GM19455 (cell line): ENCODE measurements around the gene USP49.
"Not testable (repeated sequence)": the region's sequence is repeated elsewhere in the genome, so short reads cannot be mapped to it uniquely, and the experiment has no call there.

ENCODE experiments used
- ATAC-seq: cut with Tn5 transposase; IDR thresholded peaks from one replicate; pipeline ENCODE4 v1.9.1; 2021; ENCODE audit not compliant: unreplicated experiment

USP49 gene

DNA sequence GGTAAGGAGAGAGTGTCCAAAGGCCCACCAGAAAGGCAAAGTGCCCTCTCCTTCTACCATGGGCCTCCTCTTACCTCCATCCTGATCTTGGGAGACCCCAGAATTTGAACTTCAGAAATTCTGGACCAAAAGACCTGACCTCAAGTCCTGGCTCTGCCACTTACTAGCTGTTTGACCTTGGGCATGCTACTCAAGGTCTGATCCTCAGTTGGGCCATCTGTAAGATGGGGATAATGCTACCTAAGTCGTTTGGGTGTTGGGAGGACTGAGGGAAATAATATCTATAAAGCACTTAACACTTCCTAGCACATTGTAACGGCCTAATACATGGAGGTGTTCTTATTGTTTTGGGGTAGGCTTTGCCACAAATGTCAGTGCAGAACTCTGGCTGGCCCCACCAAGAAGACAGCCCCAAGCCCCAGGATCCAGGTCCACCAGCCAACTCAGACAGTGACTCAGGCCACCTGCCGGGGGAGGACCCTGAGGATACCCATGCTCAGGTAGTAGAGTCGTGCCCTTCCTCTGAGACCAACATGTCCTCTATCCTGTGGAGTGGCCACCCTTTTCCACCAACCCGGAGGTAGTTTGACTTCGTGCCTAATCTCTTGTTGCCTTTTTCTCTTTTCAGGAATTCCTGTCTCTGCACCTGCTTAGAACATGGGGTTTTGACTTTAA is 111.9 kb downstream of the USP49 start:
- ATAC-seq = no peak

DNA sequence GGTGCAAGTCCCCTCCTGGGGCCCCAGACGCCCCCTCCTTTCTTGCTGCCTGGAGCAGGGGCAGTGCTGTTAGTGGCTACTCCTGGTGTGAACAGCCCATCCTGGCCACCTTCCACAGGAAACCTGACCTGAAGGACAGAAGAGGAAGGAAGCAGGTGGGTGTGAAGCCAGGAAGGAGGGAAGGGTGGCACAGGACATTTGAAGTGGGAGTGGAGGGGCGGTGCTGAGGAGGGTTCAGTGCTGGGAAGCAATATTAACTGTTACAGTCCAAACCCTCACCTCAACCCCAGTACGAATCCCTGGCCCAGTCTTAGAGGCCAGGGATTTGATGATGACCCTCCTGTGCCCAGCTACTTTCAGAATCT is 113.8 kb downstream of the USP49 start:
- no peak for ATAC-seq

DNA sequence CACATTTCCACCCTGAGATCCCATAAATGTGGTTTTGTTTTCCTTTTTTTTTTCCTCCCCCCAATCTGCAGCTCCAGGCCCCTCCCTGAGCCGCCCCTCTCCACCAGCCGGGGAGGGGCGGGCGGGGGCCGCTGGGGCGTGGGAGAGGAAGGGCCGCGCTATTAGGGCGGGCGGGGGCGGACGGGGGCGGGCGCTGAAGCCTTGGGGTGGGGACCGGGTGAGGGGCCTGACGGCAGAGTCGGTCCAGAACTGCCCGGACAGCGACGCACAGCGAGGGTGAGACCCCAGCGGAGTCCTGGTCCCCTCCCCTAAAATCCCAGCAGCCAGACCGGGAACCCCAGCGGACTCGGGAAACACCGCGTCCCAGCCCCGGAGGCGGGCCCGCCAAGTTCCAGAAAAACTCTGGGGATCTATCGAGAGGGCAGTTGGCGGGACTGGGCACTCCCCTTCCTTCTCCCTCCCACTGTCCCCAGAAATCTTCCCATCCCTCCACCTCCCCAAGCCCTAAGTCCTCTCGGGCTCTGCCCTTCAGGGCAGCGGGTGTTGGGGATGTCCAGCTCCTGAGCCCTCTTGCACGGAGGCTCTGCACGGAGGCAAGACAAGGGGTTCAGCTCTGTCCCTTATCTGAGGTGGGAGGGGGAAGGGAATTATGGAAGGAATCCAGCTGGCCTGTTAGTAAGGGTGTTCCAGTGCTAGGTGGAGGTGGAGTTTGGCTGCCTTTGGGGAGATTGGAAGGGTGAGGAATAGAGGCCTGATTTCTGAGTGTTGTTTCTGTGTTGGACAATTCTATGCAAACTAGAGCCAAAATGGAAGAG is 114.4 kb downstream of the USP49 start, which contains the start of gene PRICKLE4:
Gene PRICKLE4, plus strand, starts transcription at position 232 of the 815 bp plus-strand sequence. CDS start 2,692 bp downstream, outside the sequence.
- no peak for ATAC-seq

DNA sequence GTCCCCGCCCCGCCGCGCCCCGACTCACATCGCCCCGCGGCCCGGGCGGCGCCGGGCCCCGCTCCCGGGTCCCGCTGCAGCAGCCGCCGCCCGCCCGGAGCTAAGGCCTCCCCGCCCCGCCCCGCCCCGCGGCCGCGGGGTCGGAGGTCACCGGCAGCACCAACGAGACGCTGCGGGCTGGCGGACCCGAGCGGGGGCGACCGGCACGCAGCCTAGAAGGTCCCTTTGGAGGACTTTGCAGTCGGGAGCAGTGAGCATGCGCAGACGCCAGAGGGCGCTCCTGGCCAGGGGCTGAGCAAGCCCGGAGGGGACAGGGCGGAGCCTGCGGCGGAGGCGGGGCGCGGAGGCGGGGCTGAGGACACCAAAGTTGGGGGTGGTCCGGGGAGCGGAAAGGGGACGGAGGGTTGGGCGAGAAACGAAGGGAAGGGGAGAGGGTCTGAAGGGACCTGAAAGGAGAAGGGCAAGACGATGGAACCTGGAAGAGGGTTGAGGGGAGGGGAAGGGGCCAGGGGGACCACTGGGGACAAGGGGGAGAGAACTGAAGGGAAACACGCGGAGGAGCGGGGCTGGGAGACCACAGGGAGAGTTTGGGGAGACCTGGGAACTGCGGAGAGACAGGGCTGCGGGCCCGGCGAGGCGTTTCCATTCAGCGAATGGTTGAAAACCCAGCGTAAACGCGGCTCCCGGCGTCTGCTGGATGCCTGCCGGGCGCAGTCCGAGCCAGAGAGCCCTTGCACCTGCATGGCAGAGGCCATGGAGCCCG is 115.2 kb downstream of the USP49 start, which contains the start of gene FRS3:
Gene FRS3, minus strand, starts transcription at position 113 of the 763 bp plus-strand sequence. CDS start 2,913 bp downstream, outside the sequence.
- peak; percentile 96 for ATAC-seq

DNA sequence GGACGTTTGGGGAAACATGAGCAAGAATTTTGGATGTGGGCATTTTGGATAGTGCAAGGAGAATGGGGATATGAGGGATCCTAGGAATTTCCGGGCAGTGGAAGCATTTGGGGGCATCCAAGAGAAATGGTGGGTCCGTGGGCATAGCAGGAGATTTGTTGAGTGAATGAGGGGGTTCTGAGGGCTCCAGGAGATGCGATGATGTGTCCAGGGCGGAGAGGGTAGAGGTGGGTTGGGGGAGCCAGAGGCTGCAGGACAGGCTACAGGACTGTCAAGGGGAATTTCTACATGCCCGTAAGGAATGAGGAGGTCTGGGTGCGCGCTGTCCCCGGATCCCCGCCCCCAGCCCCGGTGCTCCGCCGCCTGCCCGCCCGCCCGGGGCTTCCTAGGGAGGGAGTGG is 115.8 kb downstream of the USP49 start:
- peak; percentile 5 for ATAC-seq

DNA sequence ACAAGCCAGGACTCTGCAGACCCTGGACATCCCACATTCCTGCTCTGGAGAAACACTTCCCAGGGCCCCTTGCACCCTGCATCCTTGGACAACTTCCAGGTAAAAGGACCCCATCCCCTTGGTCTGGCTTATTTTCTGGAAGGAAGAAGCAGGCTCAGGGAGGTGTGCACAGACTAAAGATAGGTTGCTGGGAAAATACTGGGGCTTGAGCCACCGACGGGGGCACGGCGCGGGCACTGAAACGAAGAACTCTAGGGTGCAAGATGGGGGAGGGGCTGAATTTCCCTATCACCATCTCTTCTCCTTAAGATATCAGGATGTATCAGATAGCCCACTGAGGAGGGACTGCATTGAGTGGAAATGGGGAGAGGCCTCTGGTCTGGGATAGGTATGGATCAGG is 116.3 kb downstream of the USP49 start:
- no peak for ATAC-seq

DNA sequence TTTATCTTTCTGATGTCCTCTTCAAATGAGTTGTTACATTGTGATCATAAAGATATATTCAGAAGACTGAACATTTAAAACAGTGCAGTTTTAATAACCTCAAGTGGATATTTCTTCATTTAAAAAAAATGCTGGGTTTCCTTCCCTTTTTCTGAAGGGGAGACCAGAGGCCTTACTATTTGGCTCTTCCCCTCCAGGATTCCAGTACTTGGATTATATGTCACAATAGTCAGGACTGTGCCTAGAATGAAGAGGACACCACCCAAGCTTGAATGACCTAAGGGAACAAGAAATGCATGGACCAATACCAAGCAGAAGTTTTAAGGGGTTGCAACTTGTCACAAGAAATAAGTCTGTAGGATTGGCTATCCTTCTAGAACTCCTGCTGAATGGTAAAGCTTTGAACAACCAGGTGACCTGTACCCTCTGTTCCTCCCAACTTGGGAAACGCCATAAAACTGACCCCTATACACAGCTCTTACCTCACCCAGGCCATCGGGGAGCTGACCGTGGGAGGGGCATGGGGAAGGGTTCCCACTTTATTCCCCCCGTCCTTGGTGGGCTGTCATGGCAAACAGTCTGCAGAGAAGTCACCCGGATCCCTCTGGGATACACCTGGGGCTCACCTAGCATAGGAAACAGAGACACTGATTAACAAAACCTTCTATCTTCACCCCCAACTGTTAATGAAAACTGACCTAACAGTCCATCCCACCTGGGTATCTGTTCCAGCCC is 117.5 kb downstream of the USP49 start:
- ATAC-seq = no peak

DNA sequence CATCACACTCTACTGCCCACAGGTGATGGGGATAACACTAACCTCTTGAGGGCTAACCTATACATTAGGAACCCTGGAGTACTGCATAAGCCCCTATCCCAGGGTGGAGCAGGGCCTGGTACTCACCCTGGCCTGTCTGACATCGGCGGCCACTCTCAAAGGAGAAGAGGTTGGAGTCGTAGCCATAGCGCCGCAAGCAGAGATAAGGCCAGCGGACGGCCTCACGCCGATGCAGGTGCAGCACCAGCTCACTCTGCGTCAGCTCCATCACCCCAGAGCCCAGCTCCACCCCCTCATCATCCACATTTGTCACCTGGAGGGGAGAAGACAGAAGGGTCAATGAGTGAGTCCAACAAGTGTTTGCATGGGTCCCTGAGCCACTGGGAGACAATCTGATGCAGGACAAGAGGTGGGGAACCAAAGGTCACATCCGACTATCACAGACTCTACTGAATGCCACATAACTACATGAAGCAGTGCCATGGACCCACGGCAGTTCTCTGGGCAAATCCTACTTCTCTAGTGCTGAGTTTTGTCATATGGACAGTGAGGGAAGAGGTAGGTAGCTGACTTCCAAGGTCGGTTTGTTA is 119.8 kb downstream of the USP49 start:
- ATAC-seq = no peak

DNA sequence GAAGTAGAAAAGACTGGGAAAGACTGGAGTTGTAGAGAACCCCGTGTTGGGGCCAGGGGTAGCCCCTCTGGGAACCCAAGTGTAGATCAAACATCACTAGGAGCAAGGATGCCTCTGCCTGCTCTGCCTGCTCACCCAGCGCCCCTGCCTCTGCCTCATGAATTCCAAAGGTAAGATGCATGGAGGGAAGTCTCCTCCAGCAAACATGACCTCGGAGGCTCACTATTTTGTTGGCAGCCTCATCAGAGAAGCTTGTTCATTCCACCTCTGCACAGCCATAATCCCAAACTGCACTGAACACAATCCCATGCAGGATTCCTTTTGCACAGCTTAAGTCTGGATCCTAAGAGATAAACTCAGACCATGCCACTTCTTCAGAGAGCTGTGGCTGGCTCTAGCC is 120.3 kb downstream of the USP49 start:
- ATAC-seq = no peak

DNA sequence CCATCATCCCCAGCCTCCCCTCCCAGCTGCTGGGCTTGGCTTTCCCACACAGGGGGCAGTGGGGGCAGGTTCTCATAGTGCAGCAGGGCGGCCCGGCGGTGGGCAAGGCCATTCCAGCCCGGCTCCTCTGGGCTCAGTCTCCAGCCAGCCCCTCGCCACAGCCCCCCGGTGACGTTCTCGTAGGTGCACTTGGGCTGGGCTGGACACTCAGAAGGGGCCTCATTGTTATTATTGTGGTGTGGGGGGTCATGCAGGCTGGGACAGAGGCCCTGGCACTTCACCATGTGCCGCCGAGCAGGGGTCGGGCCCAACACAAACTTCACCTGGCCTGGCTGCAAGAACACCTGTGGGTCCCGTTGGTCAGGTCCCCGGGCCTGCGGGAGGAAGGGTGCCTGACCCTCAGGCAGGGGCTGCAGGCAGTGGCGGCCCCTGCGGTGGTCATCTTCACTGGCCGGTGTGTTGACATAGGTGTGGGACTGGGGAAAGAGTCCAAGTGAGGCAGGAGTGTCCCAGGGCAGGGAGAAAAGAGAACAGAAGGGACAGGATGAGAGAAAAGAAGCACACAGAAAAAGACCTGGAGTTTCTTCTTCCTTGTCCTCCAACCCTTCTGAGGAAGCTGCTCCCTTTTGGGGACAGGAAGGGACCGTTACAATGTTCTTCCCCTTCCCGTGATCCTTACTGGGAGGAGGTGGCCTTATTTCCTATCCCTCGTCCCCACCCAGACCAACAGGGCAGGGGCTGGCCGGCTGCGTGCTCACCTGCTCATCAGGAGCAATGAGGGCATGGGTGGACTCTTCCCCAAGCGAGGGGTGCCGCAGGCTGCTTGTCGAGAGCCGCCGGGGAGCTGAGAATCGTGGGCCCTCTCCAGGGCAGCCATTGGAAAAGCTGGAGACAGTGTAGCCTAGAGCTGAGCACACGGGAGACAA is 123.9 kb downstream of the USP49 start:
- no peak for ATAC-seq

DNA sequence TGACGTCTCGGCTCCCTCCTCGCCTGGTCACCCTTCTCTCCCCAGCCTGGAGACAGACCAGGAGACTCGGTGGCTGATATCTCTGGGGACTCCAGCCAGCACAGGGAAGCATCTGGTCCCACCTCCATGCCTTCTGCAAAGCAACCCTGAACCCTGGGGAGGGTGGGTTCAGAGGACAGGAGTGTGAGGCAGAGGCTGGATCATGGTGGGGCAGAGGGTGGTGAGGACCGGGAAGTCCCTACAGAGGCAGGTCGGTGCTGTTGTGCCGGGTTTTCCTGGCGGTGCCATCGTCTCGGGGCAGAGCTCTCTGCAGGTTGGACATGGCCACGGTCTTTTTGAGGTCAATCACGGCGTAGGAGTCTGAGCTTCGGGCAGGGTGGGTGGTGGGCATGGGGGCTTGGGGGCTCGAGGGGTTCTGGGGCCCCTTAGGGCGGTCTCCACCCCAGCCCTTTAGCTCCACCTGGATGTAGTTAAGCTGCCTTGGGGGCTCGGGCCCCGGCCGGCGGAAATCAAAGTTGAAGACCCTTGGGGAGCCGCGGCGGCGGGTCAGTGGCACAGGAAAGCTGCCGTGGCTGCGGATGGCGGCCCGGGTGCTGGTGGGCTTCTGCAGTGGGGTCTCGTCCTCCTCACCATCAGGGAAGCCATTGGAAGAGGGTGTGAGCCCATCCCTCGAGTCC is 124.7 kb downstream of the USP49 start:
- no peak for ATAC-seq

DNA sequence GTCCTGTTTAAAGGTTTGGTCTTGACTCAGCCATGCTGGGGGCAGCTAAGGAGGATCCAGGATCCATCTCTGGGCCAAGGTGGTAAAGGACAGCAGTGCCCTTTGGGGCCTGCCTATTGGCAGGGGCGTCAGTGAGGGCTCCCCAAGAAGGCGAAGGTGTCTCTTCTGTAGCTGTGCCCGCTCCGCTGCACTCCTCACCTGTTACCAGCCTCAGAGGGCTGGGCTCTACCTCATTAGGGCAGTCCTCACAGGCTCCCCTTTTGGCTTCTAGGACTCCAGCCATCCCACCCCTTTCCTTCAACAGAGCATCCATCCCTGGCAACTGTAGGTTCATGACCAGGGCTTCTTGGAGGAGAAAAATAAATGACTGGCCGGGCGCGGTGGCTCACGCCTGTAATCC is 125.8 kb downstream of the USP49 start:
- ATAC-seq = no peak

DNA sequence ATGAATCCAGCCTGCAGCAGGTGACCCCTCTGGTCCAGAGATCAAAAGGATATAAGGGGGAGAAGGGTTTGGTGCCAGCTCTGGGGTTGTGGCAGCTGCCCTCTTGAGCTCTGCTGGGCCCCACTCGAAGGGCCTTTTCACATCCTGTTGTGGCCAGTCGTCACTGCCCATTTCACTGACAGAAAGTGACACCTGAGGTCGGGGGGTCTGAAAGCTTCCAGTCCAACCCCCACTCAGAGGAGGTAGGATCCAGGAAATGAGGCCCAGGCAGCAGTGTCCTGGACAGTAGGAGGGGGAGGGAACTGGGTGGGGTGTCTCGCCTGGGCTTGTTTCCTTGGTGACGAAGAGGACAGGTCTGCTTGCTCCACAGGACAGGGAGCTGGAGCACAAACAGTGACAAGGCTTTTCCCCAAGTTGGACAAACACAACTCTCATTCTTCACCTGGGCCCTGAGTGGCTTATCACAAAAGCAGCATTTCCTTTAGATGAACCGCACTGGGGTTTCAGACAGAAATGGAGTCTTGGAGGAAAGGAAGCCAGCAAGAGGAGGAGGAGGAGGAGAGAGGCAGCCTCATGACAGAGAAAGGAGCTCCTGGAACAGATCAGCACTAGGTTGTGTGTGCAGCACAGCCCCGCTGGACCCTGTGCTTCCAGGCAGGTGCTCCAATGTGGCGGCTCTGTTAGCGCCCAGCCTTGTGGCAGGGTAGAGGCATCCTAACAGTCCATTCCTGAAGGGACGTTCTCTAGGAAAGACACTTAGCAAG is 126.4 kb downstream of the USP49 start:
- ATAC-seq = no peak

DNA sequence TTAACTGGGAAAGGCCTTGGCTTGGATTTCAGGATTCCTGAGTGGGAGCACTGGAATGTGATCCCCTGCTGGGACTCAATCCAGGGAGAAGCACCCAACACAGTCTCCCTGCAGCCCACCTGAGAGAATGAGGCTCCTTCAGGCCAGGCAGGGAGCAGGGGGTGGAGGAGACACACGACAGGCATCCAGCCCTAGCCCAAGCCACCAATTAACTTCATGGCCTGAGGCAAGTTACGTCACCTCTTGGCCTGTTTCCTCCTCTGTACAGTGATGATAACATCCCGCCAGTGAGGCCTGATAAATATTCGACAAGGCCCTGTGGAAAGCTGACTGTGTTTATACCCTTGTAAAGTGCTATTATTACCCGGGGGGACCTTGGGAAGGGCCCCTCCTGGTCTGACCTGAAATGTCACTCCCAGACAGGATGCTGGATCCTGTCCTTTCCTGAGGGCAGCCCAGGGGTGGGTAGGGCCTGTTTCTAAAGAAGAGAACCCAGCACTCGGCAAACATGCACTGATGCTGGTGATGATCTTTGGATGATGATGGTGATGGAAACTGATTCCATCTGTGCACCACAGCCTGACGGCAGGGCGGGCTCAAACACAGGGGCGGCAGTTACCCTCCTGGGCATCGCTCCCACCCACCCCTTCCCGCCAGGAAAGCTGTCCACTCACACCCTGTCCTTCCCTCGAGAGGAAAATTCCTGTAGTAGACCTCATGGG is 127.9 kb downstream of the USP49 start:
- no peak for ATAC-seq

DNA sequence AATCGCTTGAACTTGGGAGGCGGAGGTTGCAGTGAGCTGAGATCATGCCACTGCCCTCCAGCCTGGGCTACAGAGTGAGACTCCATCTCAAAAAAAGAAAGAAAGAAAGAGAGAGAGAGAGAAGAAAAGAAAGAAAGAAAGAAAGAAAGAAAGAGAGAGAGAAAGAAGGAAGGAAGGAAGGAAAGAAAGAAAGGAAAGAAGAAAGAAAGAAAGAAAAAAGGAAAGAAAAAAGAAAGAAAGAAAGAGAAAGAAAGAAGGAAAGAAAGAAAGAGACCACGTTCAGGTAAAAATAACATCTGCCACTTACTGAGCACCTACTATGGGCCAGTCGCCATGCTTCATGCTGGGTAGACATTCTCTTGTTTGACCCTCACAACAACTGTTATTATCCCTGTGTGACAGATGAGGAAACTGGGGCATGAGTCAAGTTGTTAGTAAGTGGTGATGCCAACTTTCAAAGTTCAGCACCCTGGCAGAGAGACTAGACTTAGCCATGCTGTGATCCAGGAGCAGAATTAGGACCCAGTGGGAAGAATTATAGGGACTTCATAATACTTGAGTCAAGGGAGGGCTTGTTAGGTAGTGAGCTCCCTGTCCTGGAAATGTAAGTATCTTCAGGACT is 129.0 kb downstream of the USP49 start:
- ATAC-seq = not testable (repeated sequence)

DNA sequence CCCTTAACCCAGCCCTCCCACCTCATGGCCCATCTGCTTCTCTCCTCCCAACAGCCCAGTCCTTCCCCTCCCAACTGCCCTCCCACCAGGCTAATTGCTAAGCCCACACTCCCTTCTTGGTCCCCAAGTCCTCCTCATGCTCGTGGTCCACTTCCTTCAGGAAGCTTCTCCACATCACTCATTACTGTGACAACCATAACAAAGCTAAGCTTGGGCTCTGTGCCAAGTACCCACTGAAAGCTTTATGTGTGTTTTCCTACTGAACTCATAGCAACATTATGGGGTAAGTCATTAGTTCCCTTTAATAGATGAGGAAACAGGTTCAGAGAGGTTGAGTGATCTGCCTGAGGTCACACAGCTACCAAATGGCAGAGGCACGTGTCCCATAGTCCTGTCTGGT is 131.7 kb downstream of the USP49 start:
- no peak for ATAC-seq
